ENCODE measurements around the gene PRKN.

DNA sequence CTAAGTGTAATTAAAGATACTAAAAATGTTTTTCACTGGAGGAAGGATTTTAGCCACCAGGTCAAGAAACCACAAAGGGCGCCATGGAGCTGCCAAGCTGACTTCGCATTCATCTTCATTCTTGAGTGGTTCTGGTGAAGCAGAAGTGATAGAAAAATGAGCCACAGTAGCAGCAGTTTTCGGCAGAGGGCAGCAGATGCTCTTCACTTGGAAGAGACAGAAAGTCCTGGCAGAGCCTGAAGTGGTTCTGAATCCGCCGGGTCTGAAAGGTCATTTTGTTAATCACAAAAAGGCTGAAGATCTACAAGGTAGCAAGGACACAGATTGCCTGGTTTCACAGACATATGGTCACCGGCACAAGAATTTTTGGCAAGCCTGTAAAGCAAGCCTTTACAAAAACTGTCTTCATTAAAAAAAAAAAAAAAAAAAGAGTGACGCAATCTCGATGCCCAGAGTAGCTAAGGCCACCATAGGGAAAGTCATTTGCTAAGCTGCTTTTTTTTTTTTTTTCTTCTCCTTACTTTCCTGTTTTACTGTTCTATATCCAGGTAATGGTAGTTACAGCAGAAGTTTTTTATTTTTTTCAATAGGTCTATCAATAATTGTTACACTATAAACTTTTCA lies 1108.6 kb downstream of the PRKN start:
- TF ChIP-seq, protein P1, sequence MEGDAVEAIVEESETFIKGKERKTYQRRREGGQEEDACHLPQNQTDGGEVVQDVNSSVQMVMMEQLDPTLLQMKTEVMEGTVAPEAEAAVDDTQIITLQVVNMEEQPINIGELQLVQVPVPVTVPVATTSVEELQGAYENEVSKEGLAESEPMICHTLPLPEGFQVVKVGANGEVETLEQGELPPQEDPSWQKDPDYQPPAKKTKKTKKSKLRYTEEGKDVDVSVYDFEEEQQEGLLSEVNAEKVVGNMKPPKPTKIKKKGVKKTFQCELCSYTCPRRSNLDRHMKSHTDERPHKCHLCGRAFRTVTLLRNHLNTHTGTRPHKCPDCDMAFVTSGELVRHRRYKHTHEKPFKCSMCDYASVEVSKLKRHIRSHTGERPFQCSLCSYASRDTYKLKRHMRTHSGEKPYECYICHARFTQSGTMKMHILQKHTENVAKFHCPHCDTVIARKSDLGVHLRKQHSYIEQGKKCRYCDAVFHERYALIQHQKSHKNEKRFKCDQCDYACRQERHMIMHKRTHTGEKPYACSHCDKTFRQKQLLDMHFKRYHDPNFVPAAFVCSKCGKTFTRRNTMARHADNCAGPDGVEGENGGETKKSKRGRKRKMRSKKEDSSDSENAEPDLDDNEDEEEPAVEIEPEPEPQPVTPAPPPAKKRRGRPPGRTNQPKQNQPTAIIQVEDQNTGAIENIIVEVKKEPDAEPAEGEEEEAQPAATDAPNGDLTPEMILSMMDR (IDR thresholded peaks at IDR 0.05) = peak; percentile 71
- TF ChIP-seq, protein P2, sequence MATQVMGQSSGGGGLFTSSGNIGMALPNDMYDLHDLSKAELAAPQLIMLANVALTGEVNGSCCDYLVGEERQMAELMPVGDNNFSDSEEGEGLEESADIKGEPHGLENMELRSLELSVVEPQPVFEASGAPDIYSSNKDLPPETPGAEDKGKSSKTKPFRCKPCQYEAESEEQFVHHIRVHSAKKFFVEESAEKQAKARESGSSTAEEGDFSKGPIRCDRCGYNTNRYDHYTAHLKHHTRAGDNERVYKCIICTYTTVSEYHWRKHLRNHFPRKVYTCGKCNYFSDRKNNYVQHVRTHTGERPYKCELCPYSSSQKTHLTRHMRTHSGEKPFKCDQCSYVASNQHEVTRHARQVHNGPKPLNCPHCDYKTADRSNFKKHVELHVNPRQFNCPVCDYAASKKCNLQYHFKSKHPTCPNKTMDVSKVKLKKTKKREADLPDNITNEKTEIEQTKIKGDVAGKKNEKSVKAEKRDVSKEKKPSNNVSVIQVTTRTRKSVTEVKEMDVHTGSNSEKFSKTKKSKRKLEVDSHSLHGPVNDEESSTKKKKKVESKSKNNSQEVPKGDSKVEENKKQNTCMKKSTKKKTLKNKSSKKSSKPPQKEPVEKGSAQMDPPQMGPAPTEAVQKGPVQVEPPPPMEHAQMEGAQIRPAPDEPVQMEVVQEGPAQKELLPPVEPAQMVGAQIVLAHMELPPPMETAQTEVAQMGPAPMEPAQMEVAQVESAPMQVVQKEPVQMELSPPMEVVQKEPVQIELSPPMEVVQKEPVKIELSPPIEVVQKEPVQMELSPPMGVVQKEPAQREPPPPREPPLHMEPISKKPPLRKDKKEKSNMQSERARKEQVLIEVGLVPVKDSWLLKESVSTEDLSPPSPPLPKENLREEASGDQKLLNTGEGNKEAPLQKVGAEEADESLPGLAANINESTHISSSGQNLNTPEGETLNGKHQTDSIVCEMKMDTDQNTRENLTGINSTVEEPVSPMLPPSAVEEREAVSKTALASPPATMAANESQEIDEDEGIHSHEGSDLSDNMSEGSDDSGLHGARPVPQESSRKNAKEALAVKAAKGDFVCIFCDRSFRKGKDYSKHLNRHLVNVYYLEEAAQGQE (IDR thresholded peaks at IDR 0.05; ENCODE audit: insufficient read depth in 1 of 2, low read depth in 2 of 2, low read length in 1 of 2) = no peak
